Testis (tissue), 3 donors: ENCODE data around the gene UBE2QL1. TPM values are rescaled to one million over a fixed set of nuclear protein-coding genes. Genes with fewer than 3 reads are reported as not detected.

Experiments used
- DNase-seq: peaks from one replicate; pipeline ENCODE4 v3.0.0-alpha.2; 2019
- H3K27ac ChIP-seq, 2 donors: fragments of 200-600 bp; sonication (generic); one replicate each; pipeline ENCODE4 v1.5.1; 2019
- H3K27me3 ChIP-seq: fragments of 200-600 bp; sonication (generic); one replicate; pipeline ENCODE4 v1.5.1; 2019
- H3K36me3 ChIP-seq: fragments of 200-600 bp; sonication (generic); one replicate; pipeline ENCODE4 v1.5.1; 2017; ENCODE audit warnings: low read depth; ENCODE audit errors: missing control alignments
- H3K4me1 ChIP-seq: fragments of 200-600 bp; sonication (generic); one replicate; pipeline ENCODE4 v1.5.1; 2019
- H3K4me3 ChIP-seq, 2 donors: fragments of 200-600 bp; sonication (generic); one replicate each; pipeline ENCODE4 v1.5.1; 2017 to 2019
- H3K9me3 ChIP-seq: fragments of 200-600 bp; sonication (generic); one replicate; pipeline ENCODE4 v1.5.1; 2017
- POLR2A ChIP-seq: fragments of 450-650 bp; IDR thresholded peaks from one replicate; pipeline ENCODE4 v1.6.1; 2017; ENCODE audit warnings: antibody characterized with exemption, mild to moderate bottlenecking, moderate library complexity
- WGBS, 2 donors: methylation state at CpG; one replicate each; pipeline ENCODE4 v1.1.5; 2018; 5-methylcytosine and 5-hydroxymethylcytosine counted together
- intact Hi-C: fragments of 100-400 bp; cut with DNase I; formaldehyde crosslinking; loops from one replicate; pipeline ENCODE4 v1.15.1; 2023; ENCODE audit warnings: low total_unique reads
- polyA plus RNA-seq: library from polyadenylated mRNA; stranded (reverse); fragments of 350-450 nt; fragmentation: Illumina TruSeq; extraction: RNeasy Lipid Tissue Mini Kit (QIAGEN cat#74804); gene quantifications from one replicate; pipeline ENCODE4 v1.2.3, GENCODE V29; 2014; ENCODE audit warnings: low read depth, low replicate concordance; ENCODE audit not compliant: insufficient read depth
- total RNA-seq, 2 donors: library from RNA; depleted of rRNA; stranded (reverse); fragments of >200 nt; gene quantifications; one replicate each; pipeline ENCODE4 v1.2.3, GENCODE V29; 2016
- TF ChIP-seq, protein P1 (sequence below), 3 experiments: fragments of 450-650 bp in 2 of 3; fragments of 200-600 bp in 1 of 3; sonication (generic) in 1 of 3; IDR thresholded peaks; one replicate each; pipeline ENCODE4 v1.5.1; 2016 to 2019; ENCODE audit warnings: antibody characterized with exemption in 3 of 3, mild to moderate bottlenecking in 2 of 3, moderate library complexity in 1 of 3

UBE2QL1 gene
- total and polyA plus RNA-seq, 3 donors from 2014 or later: 1.9 to 3.2 (median 2.0) TPM

DNA sequence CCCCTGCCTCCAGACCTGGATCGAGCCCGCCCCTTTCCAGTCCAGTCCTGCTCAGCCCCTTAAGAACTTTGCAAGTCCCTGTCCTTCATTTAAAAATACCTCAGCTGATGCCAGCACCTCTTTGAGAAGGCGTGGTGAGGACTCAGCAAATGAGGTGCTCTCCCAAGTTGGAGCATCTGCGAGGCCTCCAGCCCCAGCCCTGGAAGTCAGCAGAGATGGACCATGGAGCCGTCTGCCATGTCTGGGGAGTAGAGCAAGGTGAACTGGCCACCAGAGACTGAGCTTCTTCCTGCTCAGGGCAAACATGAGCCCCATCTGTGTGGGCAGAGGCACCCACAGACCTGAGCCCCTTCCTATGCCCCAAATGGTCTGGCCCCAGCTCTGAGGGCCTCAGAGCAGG is 71.5 kb downstream of the UBE2QL1 start:
- Histone ChIP-seq H3K4me1 (no peaks in the 10 kb centered on the region), H3K27ac (no peak overlapping the region), H3K4me3 (no peak overlapping the region), H3K9me3 (no peaks in the 10 kb centered on the region), H3K27me3 (no peaks in the 10 kb centered on the region), H3K36me3 (no peaks in the 10 kb centered on the region)
- DNase-seq: no peak
- intact Hi-C loops: no loop called here
- TF ChIP-seq, protein P1, sequence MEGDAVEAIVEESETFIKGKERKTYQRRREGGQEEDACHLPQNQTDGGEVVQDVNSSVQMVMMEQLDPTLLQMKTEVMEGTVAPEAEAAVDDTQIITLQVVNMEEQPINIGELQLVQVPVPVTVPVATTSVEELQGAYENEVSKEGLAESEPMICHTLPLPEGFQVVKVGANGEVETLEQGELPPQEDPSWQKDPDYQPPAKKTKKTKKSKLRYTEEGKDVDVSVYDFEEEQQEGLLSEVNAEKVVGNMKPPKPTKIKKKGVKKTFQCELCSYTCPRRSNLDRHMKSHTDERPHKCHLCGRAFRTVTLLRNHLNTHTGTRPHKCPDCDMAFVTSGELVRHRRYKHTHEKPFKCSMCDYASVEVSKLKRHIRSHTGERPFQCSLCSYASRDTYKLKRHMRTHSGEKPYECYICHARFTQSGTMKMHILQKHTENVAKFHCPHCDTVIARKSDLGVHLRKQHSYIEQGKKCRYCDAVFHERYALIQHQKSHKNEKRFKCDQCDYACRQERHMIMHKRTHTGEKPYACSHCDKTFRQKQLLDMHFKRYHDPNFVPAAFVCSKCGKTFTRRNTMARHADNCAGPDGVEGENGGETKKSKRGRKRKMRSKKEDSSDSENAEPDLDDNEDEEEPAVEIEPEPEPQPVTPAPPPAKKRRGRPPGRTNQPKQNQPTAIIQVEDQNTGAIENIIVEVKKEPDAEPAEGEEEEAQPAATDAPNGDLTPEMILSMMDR (IDR thresholded peaks at IDR 0.05): no peak
- TF ChIP-seq POLR2A: no peak
- 90 to 100% methylated on average over 3 to 5 of the region's 5 CpGs for WGBS, 2 donors

DNA sequence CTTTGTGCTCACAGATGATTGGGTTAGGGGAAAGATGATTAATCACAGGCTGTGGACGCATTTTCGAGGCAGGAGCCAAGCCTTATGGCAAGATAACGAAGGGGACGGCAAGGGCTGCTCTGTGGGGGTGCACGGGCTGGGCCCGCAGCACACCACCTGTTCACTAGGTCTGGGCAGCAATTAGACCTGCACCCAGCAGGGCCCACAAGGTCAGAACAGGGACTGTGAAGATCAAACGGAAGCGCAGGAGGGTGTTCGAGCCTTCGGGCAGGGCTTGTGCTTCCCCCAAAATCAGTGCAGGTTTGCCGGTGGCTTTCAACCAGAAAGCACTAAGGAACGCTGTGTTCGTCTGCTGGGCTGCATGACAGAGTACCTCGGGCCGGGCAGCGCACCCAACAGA is 73.7 kb downstream of the UBE2QL1 start:
- TF ChIP-seq, protein P1 (IDR thresholded peaks at IDR 0.05): no peak
- no peak for TF ChIP-seq POLR2A
- Histone ChIP-seq H3K27ac (no peak overlapping the region), H3K4me1 (no peaks in the 10 kb centered on the region), H3K4me3 (no peak overlapping the region), H3K27me3 (no peaks in the 10 kb centered on the region), H3K36me3 (no peaks in the 10 kb centered on the region), H3K9me3 (no peaks in the 10 kb centered on the region)
- no peak for DNase-seq
- 91 to 98% methylated on average over 5 to 16 of the region's 16 CpGs for WGBS, 2 donors
- intact Hi-C loops: no loop called here

DNA sequence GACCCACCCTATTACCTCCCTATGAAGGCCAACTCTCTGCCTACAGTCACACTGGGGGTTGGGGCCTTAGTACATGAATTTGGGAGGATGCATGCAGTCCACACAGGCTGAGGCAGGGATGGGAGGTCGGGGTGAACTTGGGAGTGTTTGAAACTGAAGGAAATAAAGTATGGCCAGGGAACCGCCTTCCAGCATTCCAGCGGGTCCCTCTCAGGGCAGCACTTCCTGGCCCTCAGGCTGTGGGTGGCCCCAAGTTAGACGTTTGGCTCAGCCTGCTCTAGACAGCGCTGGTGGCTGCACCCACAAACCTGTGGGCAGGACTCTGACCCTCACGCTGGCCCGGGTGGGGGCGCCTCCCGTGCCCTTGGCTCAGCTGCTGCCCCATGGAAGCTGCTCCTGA is 74.3 kb downstream of the UBE2QL1 start:
- H3K27me3 ChIP-seq: no peaks in the 10 kb centered on the region
- no peaks in the 10 kb centered on the region for H3K9me3 ChIP-seq
- no peaks in the 10 kb centered on the region for H3K4me1 ChIP-seq
- no peaks in the 10 kb centered on the region for H3K36me3 ChIP-seq
- DNase-seq: no peak
- no peak for TF ChIP-seq POLR2A
- TF ChIP-seq, protein P1 (IDR thresholded peaks at IDR 0.05): no peak
- 67 to 79% methylated on average over 5 to 9 of the region's 9 CpGs for WGBS, 2 donors
- intact Hi-C loops: no loop called here
- no peak overlapping the region for H3K27ac ChIP-seq
- no peak overlapping the region for H3K4me3 ChIP-seq

DNA sequence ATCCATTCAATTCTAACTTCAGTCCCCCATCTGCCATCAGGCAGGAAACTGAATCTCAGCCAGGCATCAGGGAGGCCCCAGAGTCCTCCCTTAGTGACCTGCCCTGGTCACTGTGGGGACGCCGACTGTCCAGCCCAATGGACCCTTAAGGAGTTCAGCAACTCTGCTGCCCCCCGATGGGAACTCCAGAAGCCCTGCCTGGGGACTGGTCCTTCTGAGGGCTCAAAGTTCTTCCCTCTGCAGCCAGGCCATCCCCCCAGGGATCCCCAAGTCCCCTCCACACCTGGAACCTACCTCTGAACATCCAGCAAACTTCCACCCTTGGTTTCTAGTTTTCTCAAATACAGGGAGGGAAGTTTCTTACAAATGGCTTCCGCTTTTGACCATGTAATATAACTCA is 76.8 kb downstream of the UBE2QL1 start:
- Histone ChIP-seq H3K27me3 (no peaks in the 10 kb centered on the region), H3K4me1 (no peaks in the 10 kb centered on the region), H3K36me3 (no peaks in the 10 kb centered on the region), H3K9me3 (no peaks in the 10 kb centered on the region), H3K4me3 (no peak overlapping the region), H3K27ac (no peak overlapping the region)
- intact Hi-C loops: no loop called here
- TF ChIP-seq POLR2A: no peak
- TF ChIP-seq, protein P1 (IDR thresholded peaks at IDR 0.05): no peak
- DNase-seq: no peak
- WGBS, 2 donors: 90 to 100% methylated on average over 1 to 4 of the region's 4 CpGs

DNA sequence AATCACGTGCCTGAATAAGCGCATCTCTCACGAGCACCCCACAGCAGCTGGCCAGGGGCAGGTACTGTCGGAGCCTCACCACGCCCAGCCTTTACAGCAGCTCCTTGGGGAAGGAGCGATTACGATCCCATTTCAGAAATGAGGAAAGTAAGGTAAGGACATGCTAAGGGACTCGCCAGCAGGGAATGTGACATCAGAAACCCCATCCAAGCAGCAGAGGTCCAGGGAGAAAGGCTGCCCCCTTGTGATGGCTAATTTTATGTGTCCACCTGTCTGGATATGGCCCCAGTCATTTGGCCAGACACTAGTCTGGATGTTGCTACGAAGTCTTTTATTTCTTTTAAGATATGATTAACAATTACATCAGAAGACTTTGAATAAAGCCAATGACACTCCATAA is 77.3 kb downstream of the UBE2QL1 start:
- Histone ChIP-seq H3K27ac (no peak overlapping the region), H3K36me3 (no peaks in the 10 kb centered on the region), H3K4me1 (no peaks in the 10 kb centered on the region), H3K4me3 (no peak overlapping the region), H3K9me3 (no peaks in the 10 kb centered on the region), H3K27me3 (no peaks in the 10 kb centered on the region)
- WGBS, 2 donors: 77 to 88% methylated on average over 6 to 9 of the region's 9 CpGs
- DNase-seq: peak; percentile 67
- TF ChIP-seq, protein P1 (IDR thresholded peaks at IDR 0.05): peak in 1 of 3 experiments; percentile 25
- no peak for TF ChIP-seq POLR2A
- intact Hi-C loops: no loop called here
